GM10266 (cell line): ENCODE data around the gene SPEG.

ENCODE experiments used
- DNase-seq: peaks from one replicate; pipeline ENCODE4 v3.0.0; 2012; ENCODE audit errors: extremely low spot score
- TF ChIP-seq, protein P1 (sequence below): IDR thresholded peaks from 2 replicates; pipeline ENCODE4 v1.5.1; 2012; ENCODE audit warnings: mild to moderate bottlenecking, low read depth; ENCODE audit not compliant: control insufficient read depth, insufficient read depth; ENCODE audit errors: missing control alignments

Gene SPEG

DNA sequence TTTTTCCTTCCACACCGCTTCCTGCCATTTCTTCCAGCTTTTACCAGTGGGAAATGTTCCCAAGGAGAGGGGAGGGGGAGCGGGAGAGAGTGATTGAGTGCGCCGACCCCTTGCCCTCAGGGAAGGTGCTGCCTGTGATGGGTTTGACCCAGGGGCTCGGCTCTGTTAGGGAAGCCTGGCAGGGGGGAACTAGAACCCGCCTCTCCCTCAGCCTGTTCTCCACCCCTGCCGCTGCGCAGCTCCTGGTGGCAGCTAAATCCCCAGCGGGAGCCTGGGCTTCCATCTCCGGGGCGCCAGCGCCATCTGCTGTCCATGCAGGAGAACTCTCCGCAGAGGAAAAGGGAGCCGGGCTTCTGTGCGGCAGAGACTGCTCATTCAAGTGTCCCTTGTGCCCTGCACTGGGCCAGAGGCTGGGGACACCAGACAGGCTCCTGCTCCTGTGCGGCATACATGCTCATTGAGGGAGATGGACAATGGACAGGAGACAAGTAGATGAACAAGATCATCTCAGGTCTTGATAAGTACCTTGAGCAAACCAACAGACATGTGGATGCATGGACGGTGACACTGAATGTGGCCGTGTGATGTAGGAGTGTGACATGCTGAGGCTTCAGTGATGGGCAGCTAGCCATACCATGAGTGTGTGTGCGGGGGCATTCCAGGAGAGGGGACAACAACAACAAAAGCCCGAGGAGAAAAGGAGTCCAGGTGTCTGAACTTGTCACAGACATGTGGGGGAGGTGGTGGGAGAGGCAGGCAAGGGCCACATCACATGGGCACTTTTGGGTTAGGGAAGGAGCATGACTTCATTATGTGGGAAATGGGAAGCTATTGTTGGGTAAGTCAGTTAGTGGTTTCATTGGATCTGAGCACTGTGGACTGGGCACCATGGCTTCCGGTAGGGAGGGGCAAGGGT is 95.7 kb downstream of the SPEG start:
- TF ChIP-seq, protein P1, sequence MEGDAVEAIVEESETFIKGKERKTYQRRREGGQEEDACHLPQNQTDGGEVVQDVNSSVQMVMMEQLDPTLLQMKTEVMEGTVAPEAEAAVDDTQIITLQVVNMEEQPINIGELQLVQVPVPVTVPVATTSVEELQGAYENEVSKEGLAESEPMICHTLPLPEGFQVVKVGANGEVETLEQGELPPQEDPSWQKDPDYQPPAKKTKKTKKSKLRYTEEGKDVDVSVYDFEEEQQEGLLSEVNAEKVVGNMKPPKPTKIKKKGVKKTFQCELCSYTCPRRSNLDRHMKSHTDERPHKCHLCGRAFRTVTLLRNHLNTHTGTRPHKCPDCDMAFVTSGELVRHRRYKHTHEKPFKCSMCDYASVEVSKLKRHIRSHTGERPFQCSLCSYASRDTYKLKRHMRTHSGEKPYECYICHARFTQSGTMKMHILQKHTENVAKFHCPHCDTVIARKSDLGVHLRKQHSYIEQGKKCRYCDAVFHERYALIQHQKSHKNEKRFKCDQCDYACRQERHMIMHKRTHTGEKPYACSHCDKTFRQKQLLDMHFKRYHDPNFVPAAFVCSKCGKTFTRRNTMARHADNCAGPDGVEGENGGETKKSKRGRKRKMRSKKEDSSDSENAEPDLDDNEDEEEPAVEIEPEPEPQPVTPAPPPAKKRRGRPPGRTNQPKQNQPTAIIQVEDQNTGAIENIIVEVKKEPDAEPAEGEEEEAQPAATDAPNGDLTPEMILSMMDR = peak; percentile 97
- peak; percentile 92 for DNase-seq

DNA sequence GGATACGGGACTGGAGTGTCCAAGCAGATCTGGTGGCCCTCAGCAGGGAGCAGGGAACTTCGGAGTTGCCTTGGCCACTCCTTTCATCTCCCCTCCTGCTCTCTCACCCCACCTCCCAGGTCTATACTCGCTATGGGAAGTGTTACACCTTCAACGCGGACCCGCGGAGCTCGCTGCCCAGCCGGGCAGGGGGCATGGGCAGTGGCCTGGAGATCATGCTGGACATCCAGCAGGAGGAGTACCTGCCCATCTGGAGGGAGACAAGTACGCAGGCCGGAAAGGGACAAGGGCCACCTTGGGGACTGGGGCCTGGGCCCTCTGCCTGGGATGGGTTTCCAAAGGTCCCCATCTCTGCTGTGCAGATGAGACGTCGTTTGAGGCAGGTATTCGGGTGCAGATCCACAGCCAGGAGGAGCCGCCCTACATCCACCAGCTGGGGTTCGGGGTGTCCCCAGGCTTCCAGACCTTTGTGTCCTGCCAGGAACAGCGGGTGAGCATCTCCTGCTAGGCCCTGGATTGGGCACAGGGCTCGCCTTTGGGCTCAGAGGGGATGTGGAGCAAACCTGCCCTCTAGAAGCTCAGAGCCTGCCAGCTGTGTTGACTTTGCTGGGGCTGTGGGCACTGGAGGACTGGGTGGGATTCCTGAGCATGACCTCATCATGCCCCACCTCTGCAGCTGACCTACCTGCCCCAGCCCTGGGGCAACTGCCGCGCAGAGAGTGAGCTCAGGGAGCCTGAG is 97.2 kb downstream of the SPEG start:
- no peak for DNase-seq
- TF ChIP-seq, protein P1 = no peak

DNA sequence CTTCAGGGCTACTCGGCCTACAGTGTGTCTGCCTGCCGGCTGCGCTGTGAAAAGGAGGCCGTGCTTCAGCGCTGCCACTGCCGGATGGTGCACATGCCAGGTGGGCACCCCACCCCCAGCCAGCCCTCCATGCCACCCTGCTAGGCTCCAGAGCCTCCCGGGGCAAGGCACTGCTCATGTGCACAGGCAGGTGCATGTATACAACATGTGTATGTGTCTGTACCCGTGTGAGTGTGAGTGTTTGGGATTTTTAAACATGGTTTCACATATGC is 97.7 kb downstream of the SPEG start:
- no peak for DNase-seq
- TF ChIP-seq, protein P1 = no peak

DNA sequence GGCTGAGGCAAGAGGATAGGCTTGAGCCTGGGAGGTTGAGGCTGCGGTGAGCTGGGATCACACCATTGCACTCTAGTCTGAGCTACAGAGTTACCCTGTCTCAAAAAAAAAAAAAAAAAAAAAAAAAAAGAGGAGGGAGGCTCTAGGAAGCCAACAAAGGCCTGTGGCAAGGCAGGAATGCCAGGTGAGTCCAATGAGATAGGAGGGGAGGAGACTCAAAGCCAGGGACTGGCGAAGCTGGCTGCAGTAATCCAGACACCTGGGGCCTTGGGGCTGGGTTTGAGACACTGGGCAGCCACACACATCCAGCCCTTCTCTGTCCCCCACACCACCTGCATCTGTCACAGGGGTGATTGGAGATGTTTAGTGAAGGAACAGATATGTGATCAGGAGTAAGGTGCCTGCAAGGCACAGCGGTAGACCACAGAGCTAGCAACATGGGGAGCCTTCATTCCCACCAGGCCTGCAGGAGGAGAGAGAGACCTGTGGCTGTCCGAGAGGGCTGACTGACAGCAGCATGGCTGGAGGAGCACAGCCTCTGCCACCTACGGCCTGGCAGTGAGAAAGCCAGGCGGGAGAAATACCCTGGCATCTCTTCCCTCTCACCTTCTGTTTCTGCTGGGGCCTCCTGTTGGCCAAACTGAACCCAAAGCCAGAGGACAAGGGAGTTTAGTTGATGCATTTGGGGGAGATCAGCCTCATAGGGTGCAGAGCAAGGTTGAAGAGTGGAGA is 99.5 kb downstream of the SPEG start:
- TF ChIP-seq, protein P1 = no peak
- DNase-seq = no peak

DNA sequence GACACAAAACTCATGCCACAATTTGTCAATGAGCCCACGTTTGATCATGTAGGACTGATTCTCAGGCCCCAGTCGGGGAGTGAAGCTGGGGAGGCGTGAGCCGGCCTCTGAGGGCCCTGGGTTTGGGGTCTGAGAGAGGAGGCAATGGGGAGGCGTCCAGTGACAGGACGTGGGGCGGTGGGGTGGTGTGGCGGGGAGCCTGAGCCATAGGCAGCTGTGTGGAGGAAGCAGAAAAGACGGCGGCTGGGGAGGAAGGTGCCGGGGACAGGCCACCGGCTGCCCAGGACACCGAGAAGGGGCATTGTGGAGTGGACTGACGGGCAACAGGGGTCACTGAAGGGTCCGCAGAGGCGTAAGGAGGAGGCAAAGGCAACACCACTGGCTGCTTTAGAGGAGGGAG is 101.8 kb downstream of the SPEG start:
- TF ChIP-seq, protein P1 = no peak
- no peak for DNase-seq

DNA sequence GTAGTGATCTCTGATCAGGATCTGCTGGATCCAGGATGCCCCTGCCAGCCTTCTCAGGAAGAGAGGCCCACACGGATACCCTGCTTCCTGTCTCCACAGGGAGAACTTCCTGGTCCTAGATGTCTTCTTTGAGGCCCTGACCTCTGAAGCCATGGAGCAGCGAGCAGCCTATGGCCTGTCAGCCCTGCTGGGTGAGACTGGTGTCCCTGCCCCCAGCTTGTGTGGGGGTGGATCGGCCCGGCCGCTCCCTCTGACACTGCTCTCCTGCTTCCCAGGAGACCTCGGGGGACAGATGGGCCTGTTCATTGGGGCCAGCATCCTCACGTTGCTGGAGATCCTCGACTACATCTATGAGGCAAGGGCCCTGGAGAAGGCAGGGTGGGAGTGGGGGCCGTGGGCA is 102.3 kb downstream of the SPEG start:
- no peak for DNase-seq
- TF ChIP-seq, protein P1 = no peak
